Suprapubic skin (tissue), 4 donors: Measurements from ENCODE around the gene HIVEP3. TPM values are rescaled to one million over a fixed set of nuclear protein-coding genes. Genes with fewer than 3 reads are reported as not detected.
A peak's percentile ranks its signal among the peaks of the same experiment; 100 is the strongest.

ENCODE experiments used
- DNase-seq, 2 donors: peaks; one replicate each; pipeline ENCODE4 v3.0.0-alpha.2; 2019; ENCODE audit warnings: low spot score in 2 of 2
- H3K27ac ChIP-seq: fragments of 200-600 bp; sonication (generic); one replicate; pipeline ENCODE4 v1.5.1; 2019
- H3K27me3 ChIP-seq: fragments of 200-600 bp; sonication (generic); one replicate; pipeline ENCODE4 v1.5.1; 2019
- H3K36me3 ChIP-seq: fragments of 200-600 bp; sonication (generic); one replicate; pipeline ENCODE4 v1.5.1; 2019
- H3K4me1 ChIP-seq: fragments of 200-600 bp; sonication (generic); one replicate; pipeline ENCODE4 v1.5.1; 2019
- H3K4me3 ChIP-seq: fragments of 200-600 bp; sonication (generic); one replicate; pipeline ENCODE4 v1.5.1; 2019; ENCODE audit warnings: mild to moderate bottlenecking
- H3K9me3 ChIP-seq: fragments of 200-600 bp; sonication (generic); one replicate; pipeline ENCODE4 v1.5.1; 2019
- EP300 ChIP-seq: sonication (generic); formaldehyde crosslinking; IDR thresholded peaks from one replicate; pipeline ENCODE4 v1.6.1; 2017; ENCODE audit warnings: antibody characterized with exemption
- POLR2A ChIP-seq, 2 donors: fragments of 450-650 bp; IDR thresholded peaks; one replicate each; pipeline ENCODE4 v1.6.1; 2017; ENCODE audit warnings: antibody characterized with exemption in 2 of 2, mild to moderate bottlenecking in 2 of 2, moderate library complexity in 2 of 2
- POLR2AphosphoS5 ChIP-seq, 3 donors: sonication (generic); formaldehyde crosslinking; IDR thresholded peaks; one replicate each; pipeline ENCODE4 v1.6.1; 2017; ENCODE audit warnings: antibody characterized with exemption in 3 of 3
- WGBS: methylation state at CpG from one replicate; pipeline ENCODE4 v1.1.5; 2018; 5-methylcytosine and 5-hydroxymethylcytosine counted together
- total RNA-seq, 4 donors: library from RNA; depleted of rRNA; stranded (reverse); fragments of >200 nt; gene quantifications; one replicate each; pipeline ENCODE4 v1.1.0, GENCODE V29; 2016
- TF ChIP-seq, protein P1 (sequence below), 2 donors: fragments of 200-600 bp in 1 of 2; fragments of 450-650 bp in 1 of 2; sonication (generic) in 1 of 2; IDR thresholded peaks; one replicate each; pipeline ENCODE4 v1.5.1; 2016 to 2019; ENCODE audit warnings: antibody characterized with exemption in 2 of 2, mild to moderate bottlenecking in 1 of 2, moderate library complexity in 1 of 2

HIVEP3 gene
- total RNA-seq, 4 donors from 2014 or later, result 11.3 to 23.9 (median 18.3) TPM

DNA sequence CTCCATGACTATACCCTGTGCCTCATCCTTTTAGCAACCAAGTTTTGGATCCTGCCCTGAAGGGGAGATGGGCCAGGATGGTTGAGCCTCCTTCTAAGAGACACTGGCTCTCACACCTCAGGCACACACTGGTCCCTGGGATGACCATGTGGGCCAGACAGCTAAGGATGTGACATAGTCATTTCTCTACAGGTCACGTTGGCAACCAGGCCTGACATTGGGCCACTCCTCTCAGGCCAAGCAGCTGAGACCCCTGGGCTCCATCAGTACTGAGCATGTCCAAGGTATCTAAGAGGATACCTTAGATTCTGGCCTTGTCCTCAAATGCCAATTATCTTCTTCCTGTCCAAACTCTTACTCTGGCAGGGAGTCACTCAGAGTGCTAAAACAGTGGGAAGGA lies 238.7 kb downstream of the HIVEP3 start:
- TF ChIP-seq POLR2AphosphoS5 (IDR thresholded peaks at IDR 0.05) (no peak), POLR2A (IDR thresholded peaks at IDR 0.05) (no peak), EP300 (no peak)
- TF ChIP-seq, protein P1, sequence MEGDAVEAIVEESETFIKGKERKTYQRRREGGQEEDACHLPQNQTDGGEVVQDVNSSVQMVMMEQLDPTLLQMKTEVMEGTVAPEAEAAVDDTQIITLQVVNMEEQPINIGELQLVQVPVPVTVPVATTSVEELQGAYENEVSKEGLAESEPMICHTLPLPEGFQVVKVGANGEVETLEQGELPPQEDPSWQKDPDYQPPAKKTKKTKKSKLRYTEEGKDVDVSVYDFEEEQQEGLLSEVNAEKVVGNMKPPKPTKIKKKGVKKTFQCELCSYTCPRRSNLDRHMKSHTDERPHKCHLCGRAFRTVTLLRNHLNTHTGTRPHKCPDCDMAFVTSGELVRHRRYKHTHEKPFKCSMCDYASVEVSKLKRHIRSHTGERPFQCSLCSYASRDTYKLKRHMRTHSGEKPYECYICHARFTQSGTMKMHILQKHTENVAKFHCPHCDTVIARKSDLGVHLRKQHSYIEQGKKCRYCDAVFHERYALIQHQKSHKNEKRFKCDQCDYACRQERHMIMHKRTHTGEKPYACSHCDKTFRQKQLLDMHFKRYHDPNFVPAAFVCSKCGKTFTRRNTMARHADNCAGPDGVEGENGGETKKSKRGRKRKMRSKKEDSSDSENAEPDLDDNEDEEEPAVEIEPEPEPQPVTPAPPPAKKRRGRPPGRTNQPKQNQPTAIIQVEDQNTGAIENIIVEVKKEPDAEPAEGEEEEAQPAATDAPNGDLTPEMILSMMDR (IDR thresholded peaks at IDR 0.05), result no peak
- 78% methylated on average over 1 of the region's 1 CpG for WGBS
- Histone ChIP-seq H3K9me3 (no peaks in the 10 kb centered on the region), H3K4me3 (no peak overlapping the region), H3K27ac (no peak overlapping the region), H3K27me3 (no peaks in the 10 kb centered on the region), H3K36me3 (no peaks in the 10 kb centered on the region), H3K4me1 (peaks cover 45% of the 10 kb centered on the region)
- DNase-seq, result no peak

DNA sequence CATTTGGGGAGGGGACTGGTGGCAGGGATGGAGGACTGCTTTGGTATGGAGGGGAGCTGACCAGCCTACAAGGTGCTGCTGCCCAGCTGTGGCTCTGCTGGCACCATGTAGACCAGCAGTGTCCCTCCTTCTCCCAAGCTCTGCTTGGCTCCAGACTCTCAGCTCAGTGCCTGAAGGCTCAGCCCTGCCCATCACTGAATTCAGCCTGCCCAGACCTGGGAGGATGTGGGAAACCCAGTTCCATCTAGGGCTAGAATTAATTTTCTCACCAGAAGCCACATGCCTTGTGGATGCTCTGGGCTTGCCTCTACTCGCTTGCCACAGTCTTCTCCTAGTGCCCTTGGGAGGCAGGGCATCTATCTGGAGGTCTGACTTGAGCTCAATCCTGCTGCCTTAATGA lies 239.2 kb downstream of the HIVEP3 start:
- no peaks in the 10 kb centered on the region for H3K27me3 ChIP-seq
- WGBS, result 40% methylated on average over 1 of the region's 1 CpG
- no peak for DNase-seq
- no peaks in the 10 kb centered on the region for H3K36me3 ChIP-seq
- no peak overlapping the region for H3K4me3 ChIP-seq
- no peak for TF ChIP-seq POLR2A (IDR thresholded peaks at IDR 0.05)
- TF ChIP-seq POLR2AphosphoS5 (IDR thresholded peaks at IDR 0.05), result no peak
- TF ChIP-seq EP300, result no peak
- H3K27ac ChIP-seq, result peak overlapping the region; percentile 25
- peaks cover 45% of the 10 kb centered on the region for H3K4me1 ChIP-seq
- no peaks in the 10 kb centered on the region for H3K9me3 ChIP-seq

DNA sequence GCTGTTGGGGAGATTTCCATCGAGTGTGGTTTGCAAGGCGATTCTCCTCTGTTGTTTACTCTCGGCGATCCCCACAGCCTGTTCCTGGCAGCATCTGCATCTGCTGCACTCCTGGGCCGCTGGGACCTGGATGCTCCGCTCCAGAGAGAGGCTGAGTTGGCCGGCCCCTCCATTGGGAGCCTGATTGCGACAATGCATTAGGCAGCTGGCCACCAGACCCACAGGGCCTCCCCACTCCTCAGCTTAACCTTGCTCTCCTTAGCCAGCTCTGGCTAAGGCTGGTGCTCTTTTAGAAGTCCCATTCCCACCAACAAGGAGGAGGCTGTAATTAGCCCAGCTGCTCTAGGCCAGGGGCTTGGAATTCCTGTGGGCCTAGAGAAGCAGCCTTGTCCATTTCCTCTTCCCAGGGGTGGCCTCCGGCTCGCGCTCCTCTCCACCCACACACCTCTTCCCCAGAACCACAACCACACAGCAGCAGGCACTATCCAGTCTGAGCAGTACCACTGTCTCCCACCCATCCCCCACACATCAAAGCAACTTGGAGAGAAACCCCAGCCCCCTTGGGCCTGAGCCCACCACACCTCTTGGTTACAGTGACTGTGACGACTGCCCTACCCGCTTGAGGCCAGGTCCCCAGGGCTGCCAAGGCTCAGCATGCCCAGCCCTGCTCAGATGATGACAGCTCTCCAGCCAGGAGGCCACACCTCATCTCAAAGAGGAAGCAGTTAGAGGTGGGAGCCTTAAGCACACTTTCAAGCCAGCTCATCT lies 240.4 kb downstream of the HIVEP3 start:
- Histone ChIP-seq H3K4me1 (peaks cover 47% of the 10 kb centered on the region), H3K27me3 (no peaks in the 10 kb centered on the region), H3K27ac (peak overlapping the region; percentile 25), H3K36me3 (no peaks in the 10 kb centered on the region), H3K4me3 (no peak overlapping the region), H3K9me3 (no peaks in the 10 kb centered on the region)
- no peak for DNase-seq
- WGBS, result 41% methylated on average over 11 of the region's 13 CpGs
- TF ChIP-seq, protein P1 (IDR thresholded peaks at IDR 0.05), result no peak
- TF ChIP-seq EP300 (no peak), POLR2A (IDR thresholded peaks at IDR 0.05) (no peak), POLR2AphosphoS5 (IDR thresholded peaks at IDR 0.05) (no peak)

DNA sequence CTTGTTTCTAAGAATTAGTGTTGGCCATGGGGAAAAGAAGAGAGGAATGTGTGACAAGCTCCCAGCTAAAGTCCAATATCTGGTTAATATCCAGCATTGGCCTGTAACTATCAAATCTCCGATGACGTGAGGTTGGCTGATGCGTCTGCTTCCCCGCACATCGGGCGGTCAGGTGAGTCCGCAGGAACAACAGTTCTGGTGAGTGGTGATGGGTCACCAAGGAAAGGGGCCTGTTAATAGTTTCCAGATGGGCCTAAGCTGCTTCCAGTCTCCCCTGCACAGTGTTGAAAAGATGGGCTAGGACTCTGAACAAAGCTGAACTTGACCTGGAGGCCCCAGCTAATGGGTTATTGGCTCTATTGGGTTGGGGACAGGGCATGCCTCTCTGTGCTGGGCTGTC lies 241.1 kb downstream of the HIVEP3 start:
- H3K9me3 ChIP-seq, result no peaks in the 10 kb centered on the region
- peaks cover 54% of the 10 kb centered on the region for H3K4me1 ChIP-seq
- TF ChIP-seq EP300, result no peak
- TF ChIP-seq POLR2AphosphoS5 (IDR thresholded peaks at IDR 0.05), result no peak
- TF ChIP-seq POLR2A (IDR thresholded peaks at IDR 0.05), result no peak
- TF ChIP-seq, protein P1 (IDR thresholded peaks at IDR 0.05), result no peak
- DNase-seq, result no peak
- H3K4me3 ChIP-seq, result no peak overlapping the region
- 81% methylated on average over 7 of the region's 7 CpGs for WGBS
- H3K36me3 ChIP-seq, result no peaks in the 10 kb centered on the region
- no peaks in the 10 kb centered on the region for H3K27me3 ChIP-seq
- peak overlapping the region; percentile 25 for H3K27ac ChIP-seq

DNA sequence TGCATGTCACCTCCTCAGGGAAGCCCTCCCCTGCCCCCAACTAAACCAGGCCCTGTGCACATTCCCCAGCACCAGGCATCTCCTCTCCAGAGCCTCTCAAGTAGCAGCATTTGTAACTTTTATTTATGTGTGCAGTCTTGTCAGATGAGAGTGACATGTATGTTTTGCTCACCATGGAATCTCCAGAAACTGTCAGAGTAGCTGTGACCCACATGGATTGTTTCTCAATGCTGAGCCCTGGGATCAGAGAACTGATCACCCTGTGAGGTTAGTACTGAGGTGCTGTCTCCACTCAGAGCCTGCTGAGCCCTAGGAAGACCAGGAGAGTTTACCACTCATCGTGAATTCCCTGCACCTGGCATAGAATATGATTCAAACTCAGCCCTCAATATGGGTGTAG lies 243.3 kb downstream of the HIVEP3 start:
- Histone ChIP-seq H3K4me1 (peaks cover 52% of the 10 kb centered on the region), H3K9me3 (no peaks in the 10 kb centered on the region), H3K4me3 (no peak overlapping the region), H3K36me3 (no peaks in the 10 kb centered on the region), H3K27me3 (no peaks in the 10 kb centered on the region), H3K27ac (no peak overlapping the region)
- TF ChIP-seq POLR2AphosphoS5 (IDR thresholded peaks at IDR 0.05) (no peak), EP300 (no peak), POLR2A (IDR thresholded peaks at IDR 0.05) (no peak)
- TF ChIP-seq, protein P1 (IDR thresholded peaks at IDR 0.05), result no peak
- DNase-seq, result no peak
- 90% methylated on average over 1 of the region's 1 CpG for WGBS
